Measurements from ENCODE around the gene FGFR2.

- TF ChIP-seq, protein P1, sequence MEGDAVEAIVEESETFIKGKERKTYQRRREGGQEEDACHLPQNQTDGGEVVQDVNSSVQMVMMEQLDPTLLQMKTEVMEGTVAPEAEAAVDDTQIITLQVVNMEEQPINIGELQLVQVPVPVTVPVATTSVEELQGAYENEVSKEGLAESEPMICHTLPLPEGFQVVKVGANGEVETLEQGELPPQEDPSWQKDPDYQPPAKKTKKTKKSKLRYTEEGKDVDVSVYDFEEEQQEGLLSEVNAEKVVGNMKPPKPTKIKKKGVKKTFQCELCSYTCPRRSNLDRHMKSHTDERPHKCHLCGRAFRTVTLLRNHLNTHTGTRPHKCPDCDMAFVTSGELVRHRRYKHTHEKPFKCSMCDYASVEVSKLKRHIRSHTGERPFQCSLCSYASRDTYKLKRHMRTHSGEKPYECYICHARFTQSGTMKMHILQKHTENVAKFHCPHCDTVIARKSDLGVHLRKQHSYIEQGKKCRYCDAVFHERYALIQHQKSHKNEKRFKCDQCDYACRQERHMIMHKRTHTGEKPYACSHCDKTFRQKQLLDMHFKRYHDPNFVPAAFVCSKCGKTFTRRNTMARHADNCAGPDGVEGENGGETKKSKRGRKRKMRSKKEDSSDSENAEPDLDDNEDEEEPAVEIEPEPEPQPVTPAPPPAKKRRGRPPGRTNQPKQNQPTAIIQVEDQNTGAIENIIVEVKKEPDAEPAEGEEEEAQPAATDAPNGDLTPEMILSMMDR (IDR thresholded peaks at IDR 0.05), result no peak
- TF ChIP-seq POLR2AphosphoS5 (IDR thresholded peaks at IDR 0.05), result no peak
- TF ChIP-seq EP300 (IDR thresholded peaks at IDR 0.05), result no peak
- TF ChIP-seq POLR2A (IDR thresholded peaks at IDR 0.05), result no peak
These were observed 41.2 kb upstream of the FGFR2 start for GRCh38 chr10:121639416-121639815.
